ENCODE measurements around the gene IBTK. TPM values are rescaled to one million over a fixed set of nuclear protein-coding genes. Genes with fewer than 3 reads are reported as not detected.

Gene IBTK
- total and polyA plus RNA-seq, 2 of the 4 experiments (the other 2 are of a cell fraction), result 9.7 to 45.0 TPM

GRCh38 chr6:82240186-82240585, 7.4 kb downstream of the IBTK start:
- Histone ChIP-seq H3K79me1 (ENCODE audit: low read depth in 1 of 2, low read length in 2 of 2) (peaks cover 18 to 48% of the 10 kb centered on the region in 2 experiments), H3K14ac (replicated peaks; ENCODE audit: low read depth, low read length) (no peak overlapping the region), H3K9ac (ENCODE audit: low read depth, low read length) (no peak overlapping the region), H2AFZ (replicated peaks; ENCODE audit: low read length, poor library complexity) (no peak overlapping the region), H2BK20ac (ENCODE audit: low read depth, low read length) (no peak overlapping the region), H3K27ac (ENCODE audit: insufficient read depth, low read length) (no peak overlapping the region), H2BK5ac (ENCODE audit: low read depth, low read length, poor library complexity, severe bottlenecking) (no peak overlapping the region), H4K5ac (ENCODE audit: low read depth, low read length) (no peak overlapping the region), H3K9me3 (ENCODE audit: control insufficient read depth, insufficient read depth, low read length) (no peaks in the 10 kb centered on the region), H3K56ac (ENCODE audit: extremely low read depth, insufficient read depth, low read length) (no peak overlapping the region), H3K18ac (ENCODE audit: low read depth, low read length) (no peak overlapping the region), H3K4me3 (ENCODE audit: insufficient read depth, low read depth, low read length) (no peak overlapping the region), H2AK9ac (replicated peaks; ENCODE audit: low read depth, low read length, poor library complexity) (no peak overlapping the region), H3K36me3 (ENCODE audit: control insufficient read depth, insufficient read depth, low read length) (peaks cover 10% of the 10 kb centered on the region), H3K4me1 (ENCODE audit: control insufficient read depth, insufficient read depth, low read length) (peaks cover 6% of the 10 kb centered on the region), H3K4ac (ENCODE audit: low read depth, low read length) (no peak overlapping the region), H3K4me2 (ENCODE audit: low read depth, low read length) (no peak overlapping the region), H4K91ac (ENCODE audit: insufficient read depth, low read depth, low read length) (no peak overlapping the region), H3K9me1 (ENCODE audit: insufficient read depth, low read length) (0 out of 2 replicates have a peak, but pooled peaks cover 7% of the 10 kb centered on the region), H4K8ac (ENCODE audit: low read depth in 2 of 2, low read length in 2 of 2) (no peak overlapping the region), H3K23ac (ENCODE audit: low read depth, low read length) (peak overlapping the region; percentile 53; the same call in 1 of the 2 replicates), H4K20me1 (ENCODE audit: insufficient read depth, low read length) (peaks cover 17% of the 10 kb centered on the region), H2BK120ac (ENCODE audit: low read depth, low read length) (no peak overlapping the region), H2AK5ac (ENCODE audit: low read depth, low read length) (no peak overlapping the region), H2BK15ac (ENCODE audit: low read depth, low read length) (no peak overlapping the region), H3K27me3 (ENCODE audit: control insufficient read depth, insufficient read depth, low read length) (no peaks in the 10 kb centered on the region)
- DNase-seq (no peak), ATAC-seq (ENCODE audit: low read depth) (no peak)
- intact Hi-C loops (cut with micrococcal nuclease), result loop anchor here (10.0 kb wide), 1 partner anchor 975 kb away; no protein-coding TSS in a partner anchor
- BruUV-seq (replicated peaks), result no TSS peak
- ChIA-PET CTCF (no interaction called here), POLR2A (ENCODE audit: unreplicated experiment) (no interaction called here)
- 100% methylated on average over 1 of the region's 3 CpGs; no CpG with 5 or more reads in 1 of the 2 experiments for whole genome bisulfite sequencing, 2 experiments (ENCODE audit: extremely low coverage in 2 of 2, insufficient read length in 1 of 2)
- dilution Hi-C loops (cut with HindIII; ENCODE audit: low sequenced_read_pairs, unreplicated experiment), result no loop called here
- TF ChIP-seq POLR2A (IDR thresholded peaks at IDR 0.05; ENCODE audit: low read depth, low read length) (no peak), RFX5 (IDR thresholded peaks at IDR 0.05; ENCODE audit: low read depth, low read length) (no peak), RAD21 (IDR thresholded peaks at IDR 0.05; ENCODE audit: low read length) (no peak), BHLHE40 (IDR thresholded peaks at IDR 0.05; ENCODE audit: low read depth, low read length) (no peak), MAZ (IDR thresholded peaks at IDR 0.05; ENCODE audit: borderline replicate concordance, low read depth, low read length) (no peak), RCOR1 (IDR thresholded peaks at IDR 0.05; ENCODE audit: insufficient replicate concordance, low read length) (no peak), MXI1 (IDR thresholded peaks at IDR 0.05; ENCODE audit: borderline replicate concordance, low read depth, low read length) (no peak), CTCF (conservative IDR thresholded peaks at IDR 0.05; ENCODE audit: low read depth, low read length) (no peak), SMC3 (IDR thresholded peaks at IDR 0.05; ENCODE audit: low read depth, low read length) (no peak), USF2 (IDR thresholded peaks at IDR 0.05; ENCODE audit: low read depth, low read length) (no peak), ELK1 (IDR thresholded peaks at IDR 0.05; ENCODE audit: borderline replicate concordance, low read depth, low read length) (no peak), NFE2L2 (IDR thresholded peaks at IDR 0.05; ENCODE audit: low read depth, low read length) (no peak), CEBPB (IDR thresholded peaks at IDR 0.05; ENCODE audit: low read depth, low read length) (no peak), MAFK (IDR thresholded peaks at IDR 0.05; ENCODE audit: low read depth, low read length) (no peak), FOS (IDR thresholded peaks at IDR 0.05; ENCODE audit: low read depth, low read length) (no peak), CHD1 (IDR thresholded peaks at IDR 0.05; ENCODE audit: low read depth, low read length) (no peak)
- in situ Hi-C loops (cut with MboI; ENCODE audit: low sequenced_read_pairs), result loop anchor here (10.0 kb wide), 1 partner anchor 955 kb away; the partner anchor contains the start of genes PGM3 and RWDD2A

All from IMR-90 (cell line).